Activated effector memory CD4-positive, alpha-beta T cell treated with anti-CD3 and anti-CD28 coated beads, Interleukin-2, amount 50 U/mL, for 16 hours (primary cell): ENCODE data around the gene MAPK9.
A peak's percentile ranks its signal among the peaks of the same experiment; 100 is the strongest.

Experiments used
- DNase-seq: peaks from one replicate; pipeline ENCODE4 v3.0.0-alpha.2; 2020

MAPK9 gene

DNA sequence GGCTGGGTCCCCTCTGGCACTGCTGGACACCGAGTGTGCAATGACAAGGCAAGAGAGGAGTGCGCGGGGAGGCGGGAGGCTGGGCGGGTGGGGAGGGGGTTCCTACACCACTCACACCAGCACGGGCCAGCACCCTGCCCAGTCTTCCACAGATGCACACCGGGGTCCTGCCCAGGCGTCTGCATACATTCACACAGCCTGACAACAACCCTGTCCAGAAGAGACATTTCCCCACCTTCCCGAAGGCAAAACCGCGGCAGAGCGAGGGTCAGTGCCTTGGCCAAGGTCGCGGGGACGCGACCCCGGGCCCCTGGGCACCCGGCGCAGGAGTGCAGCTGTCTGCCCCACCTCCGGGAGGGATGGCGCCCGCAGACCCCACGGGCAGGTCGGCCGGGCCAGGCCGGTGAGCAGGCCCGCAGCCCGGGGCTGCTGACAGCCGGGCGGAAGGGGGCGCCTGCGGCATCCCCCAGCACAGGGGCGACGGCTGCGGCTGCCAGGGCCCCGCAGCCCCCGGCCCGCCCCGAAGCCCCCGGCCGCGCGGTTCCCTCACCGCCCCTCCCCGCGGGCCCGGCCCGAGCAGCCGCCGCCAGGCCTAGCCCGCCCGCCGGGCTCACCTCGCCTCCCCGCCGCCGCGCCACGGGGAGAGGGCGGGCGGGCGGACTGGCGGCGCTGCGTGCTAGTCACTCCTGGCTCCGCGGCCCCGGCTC is 496 bp downstream of the MAPK9 start:
- no peak for DNase-seq

DNA sequence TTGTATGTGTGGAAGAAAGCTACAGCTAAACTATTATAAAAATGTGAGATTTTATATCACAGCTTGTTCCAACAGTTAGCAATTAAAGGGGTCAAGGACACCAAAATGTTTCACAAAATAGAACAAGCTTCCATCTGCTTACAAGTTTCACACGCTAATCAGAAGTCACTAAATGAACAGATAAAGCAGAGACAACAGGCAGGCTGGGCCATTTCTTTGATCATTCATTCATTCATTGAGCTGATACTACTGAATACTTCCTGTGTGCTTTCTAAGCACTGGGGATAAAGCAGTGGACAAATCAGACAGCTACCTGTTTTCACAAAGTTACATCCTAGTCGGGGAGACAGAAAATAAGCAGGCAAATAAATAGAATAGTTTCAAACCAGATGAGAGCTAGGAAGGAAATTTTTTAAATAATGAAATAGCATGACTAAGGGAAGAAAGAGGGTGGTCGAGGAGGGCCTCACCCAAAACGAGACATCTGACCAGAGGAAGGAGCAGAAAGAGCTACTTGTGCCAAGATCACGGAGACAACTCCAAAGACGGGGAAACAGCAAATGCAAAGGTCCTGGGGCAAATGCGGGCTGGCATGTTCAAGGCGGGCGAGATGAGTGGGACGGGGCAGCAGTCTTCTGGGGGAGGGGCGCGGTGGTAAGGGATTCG is 1.2 kb downstream of the MAPK9 start:
- no peak for DNase-seq

DNA sequence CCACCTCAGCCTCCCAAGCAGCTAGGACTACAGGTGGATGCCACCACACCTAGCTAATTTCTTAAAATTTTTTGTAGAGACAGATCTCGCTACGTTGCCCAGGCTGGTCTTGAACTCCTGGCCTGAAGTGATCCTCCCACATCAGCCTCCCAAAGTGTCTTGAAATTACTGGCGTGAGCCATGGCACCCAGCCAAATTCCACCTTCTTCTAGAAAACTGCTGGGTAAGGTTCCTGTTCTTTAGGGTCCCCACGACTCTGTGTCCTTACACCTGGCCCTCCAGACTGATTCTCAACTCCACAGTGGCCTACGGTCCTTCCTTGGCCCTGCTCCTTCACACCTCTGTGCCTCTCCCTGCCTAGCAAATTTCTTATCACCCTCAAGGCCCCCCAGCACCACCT is 1.9 kb downstream of the MAPK9 start:
- no peak for DNase-seq

DNA sequence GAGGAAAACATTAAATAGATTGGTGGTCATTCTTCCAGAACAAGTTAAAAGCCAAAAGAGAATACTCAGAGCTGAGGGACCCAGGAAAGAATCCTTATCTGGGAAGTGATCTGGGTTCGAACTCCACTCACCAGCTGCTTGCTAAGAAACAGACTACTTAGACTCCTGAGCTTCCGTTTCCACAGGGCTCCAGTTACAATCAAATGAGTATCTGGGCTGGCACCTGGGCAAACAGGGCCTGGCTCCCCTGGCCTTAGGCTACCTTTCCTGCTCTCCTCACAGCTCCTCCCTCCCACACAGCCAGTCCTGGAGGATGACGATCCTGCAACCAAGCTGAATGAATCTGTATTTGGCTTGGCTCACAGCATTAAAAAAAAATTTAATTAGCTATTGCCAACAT is 2.5 kb downstream of the MAPK9 start:
- no peak for DNase-seq

DNA sequence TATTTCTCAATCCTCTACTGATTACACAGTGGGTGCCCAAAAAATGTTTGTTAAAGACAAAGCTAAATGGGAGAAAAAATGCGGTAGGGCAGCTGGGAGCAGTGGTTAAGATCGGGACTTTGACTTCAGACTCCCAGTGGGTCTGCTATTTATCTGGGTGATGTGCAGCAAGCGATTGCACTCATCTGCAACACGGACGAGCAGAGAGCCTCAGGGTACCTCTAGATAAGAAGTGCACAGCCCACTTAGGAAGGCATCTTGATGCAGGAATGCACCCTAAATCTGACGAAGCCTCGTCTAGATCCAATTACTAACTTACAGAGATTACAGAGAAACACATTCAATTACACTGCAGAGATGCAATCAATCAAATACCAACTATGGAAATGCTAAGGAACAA is 4.0 kb downstream of the MAPK9 start:
- DNase-seq = no peak

DNA sequence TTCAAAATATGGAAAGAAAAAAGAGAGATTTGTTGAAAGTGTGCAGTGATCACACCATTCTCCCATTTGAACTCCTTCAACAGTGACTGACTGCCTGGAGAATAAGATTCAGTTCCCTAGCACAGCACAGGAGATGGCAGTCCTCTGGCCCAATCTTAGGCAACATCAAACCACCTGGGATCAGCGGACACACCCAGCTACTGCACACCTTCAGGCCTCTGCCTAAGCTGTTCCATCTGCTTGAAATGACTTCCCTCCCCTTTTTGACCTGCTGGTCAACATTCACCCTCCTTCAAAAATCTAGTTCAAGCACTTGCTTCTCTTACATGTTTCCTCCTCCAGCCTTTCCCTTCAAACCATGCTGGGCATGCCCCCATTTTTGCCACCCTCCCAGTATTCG is 4.5 kb downstream of the MAPK9 start:
- no peak for DNase-seq

DNA sequence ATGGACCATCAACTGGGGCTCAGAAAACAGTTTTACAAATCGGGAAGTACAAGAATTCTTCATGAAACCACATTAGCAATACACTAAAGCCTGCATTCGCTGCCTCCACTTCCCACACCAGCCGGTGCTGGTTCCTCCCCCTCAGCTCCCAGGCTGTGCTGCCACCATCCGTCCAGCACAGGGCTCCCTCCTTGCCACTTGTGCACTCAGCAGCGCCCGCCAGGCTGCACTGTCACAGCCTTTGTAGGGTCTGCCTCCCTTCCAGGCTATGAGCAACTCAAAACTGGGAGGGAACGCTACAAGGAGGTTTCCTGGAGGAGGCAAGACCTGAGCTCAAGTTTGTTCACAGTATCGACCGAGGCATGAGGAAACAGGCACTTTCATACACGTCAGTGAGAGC is 7.7 kb downstream of the MAPK9 start:
- no peak for DNase-seq

DNA sequence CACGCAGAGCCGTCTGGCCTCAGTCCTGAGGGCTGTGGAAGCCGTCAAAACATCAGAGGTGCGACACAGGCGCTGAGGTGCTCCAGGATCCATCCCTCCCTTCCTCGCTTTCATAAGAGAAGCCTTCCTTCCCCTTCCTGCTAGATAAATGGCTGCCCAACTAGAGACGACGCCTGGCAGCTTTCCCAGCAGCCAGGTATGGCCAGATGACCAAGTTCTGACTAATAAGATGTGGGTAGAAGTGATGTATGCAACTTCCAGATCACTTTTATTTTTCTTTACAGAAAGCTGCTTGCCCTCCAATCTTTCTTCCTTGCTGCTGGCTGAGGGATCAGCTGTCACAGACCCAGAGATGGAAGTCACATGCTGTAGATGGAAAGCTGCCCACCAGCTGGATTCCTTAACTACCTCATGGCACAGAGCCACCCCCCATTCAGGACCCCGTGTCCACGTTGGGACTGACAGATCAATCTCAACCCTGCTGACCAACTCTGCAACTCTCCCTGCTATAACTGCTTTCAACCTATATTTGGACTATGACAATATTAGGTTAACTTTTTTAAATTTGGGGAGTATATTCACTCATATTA is 8.8 kb downstream of the MAPK9 start:
- no peak for DNase-seq

DNA sequence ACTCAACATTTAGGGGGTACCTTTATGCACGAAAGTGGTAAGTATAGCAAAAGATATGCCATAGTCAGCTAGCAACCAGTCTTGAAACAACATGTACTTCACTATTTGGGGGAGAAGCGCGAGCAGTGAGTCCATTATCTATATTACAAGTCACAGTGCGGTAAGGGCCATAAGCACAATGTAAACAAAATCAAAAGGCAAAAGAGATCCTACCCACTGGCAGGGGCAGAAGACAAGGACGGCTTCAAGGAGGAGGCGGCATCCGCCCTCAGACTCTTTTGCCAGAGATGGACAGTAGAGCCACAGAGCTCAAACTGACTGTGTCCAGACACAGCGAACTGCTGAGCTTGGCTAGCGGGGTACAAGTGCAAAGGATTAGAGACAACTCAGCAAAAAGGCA is 9.6 kb downstream of the MAPK9 start:
- DNase-seq = no peak

DNA sequence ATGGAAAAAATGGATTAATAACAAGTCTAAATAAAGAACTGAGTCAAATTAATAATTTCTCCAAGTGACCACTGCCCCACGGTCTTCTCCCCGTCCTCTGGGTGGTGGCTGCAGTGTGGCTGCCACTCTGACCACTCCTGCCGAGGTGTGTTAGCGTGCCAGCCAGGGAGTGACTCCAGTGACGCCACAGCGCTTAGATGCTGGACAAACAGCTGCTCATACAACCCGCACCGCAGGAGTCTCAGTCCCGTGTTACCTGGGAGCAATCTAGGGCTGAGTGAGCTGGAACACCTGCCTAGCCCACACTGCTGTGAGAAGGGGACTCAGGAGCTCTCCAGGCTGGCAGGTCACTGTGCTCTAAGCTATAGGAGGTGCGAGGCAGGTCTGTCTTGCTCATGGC is 10.2 kb downstream of the MAPK9 start:
- DNase-seq = no peak

DNA sequence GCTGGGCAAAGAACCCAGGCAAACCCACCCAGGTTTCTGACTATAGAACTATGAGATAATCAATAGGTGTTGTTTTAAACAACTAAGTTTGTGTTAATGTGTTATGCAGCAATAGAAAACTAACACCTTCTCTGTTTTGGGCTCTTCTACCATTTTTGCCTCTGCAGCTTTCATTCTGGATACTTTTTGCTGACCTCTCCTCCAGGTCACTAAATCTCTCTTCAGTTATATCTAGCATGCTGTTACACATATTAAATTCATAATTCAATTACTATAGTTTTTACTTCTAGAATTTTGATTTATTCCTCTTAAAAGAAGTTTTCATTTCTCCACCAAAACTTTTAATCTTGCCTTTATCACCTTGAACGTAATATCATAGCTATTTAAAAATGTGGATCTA is 17.2 kb downstream of the MAPK9 start:
- DNase-seq = no peak

DNA sequence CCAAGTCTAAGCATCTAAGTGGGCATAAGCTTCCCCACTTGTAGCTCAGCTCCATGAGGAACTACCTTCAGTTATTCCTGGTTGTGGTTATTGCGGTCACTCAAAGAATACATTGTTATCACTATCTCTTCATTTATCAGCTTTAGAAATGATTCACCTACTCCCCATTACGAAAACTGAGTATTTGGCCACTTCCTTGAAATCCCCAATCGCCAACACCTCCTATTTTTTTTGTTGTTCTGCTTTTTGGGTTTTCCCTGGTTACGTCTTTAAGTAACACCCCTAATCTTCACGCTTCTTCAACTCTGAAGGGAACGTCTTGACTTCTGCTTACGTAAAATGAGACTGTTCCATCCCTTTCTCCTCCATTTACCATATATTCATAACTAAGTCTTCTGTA is 20.7 kb downstream of the MAPK9 start:
- DNase-seq = no peak

DNA sequence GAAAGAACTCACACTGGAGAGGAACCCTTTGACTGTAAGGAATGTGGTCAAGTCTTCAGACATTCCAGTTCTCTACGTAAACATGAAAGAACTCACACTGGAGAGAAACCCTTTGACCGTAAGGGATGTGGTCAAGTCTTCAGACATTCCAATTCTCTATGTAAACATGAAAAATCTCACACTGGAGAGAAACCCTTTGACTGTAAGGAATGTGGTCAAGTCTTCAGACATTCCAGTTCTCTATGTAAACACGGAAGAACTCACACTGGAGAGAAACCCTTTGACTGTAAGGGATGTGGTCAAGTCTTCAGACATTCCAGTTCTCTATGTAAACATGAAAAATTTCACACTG is 32.6 kb downstream of the MAPK9 start:
- no peak for DNase-seq

DNA sequence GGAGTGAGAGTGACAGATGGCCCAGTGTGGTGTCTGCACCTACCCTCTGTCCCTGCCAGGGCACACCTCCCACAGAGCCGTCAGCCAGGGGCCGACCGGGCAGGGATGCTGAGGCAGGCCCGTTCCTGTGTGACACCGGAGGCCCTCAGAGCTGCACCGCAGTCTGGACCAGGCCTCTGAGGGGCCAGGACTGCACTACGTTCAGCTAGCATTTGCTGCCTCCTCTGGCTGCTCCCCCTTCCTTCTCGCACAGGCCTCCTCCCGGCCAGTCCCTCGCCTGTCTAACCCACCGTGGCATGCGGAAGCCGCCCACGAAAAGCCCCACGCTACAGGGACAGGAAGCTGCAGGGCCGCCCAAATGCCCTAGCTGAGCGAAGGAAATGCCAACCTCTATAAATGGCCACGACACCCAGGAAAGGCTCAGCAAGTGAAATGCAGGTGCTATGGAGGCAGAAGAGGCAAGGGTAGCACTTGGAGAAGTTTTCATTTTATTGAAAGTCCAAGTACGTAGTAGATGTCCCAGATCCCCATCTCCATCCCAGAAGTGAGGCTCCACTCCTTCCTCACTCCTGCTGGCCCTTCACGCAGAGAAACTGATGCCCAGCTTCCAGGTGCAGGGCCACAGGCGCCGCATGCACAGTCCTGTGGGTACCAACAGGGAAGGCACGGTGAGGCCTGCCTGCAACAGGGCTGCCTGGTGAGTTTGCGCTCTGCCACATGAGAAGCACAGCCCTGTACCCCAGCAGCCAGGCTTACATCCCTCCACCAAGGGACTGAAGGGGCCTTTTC is 38.7 kb downstream of the MAPK9 start:
- no peak for DNase-seq

DNA sequence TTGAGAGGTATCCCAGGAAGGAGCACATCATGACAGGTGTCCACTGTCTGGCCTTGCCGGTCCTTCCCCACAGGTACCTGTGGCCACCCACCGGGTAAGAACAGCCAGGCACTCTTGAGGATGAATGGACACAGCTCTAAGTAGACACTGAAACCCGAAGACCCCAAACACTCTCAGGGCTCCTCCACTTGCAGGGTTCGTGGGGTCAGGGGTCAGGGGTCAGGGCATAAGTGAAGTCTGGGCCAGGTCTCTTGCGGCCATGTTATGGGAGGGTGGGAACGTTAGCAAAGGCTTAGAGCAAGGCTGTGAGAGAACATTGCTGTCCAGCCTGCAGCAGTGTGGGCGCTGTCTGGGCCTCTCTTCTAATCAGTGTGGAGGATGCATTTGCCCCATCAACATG is 40.0 kb downstream of the MAPK9 start:
- DNase-seq = no peak

DNA sequence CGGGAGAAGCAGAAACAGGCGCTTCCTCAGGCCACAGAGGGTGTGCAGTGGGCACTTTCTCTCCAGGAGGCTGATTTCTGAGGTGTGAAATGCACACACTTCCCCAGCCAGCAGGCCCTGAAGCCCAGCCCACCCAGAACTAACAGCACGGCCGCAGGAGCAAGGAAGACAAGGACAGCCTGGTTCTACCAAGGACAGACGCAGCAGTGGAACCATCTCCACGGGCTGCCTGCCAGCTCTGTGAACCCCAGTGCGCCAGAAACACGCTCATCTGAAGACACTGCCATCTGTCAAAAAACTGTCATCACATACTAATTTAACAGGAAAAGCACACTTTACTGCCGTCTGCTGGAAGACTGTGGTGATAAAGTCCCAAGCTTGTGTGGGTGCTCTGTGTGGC is 40.7 kb downstream of the MAPK9 start:
- no peak for DNase-seq

DNA sequence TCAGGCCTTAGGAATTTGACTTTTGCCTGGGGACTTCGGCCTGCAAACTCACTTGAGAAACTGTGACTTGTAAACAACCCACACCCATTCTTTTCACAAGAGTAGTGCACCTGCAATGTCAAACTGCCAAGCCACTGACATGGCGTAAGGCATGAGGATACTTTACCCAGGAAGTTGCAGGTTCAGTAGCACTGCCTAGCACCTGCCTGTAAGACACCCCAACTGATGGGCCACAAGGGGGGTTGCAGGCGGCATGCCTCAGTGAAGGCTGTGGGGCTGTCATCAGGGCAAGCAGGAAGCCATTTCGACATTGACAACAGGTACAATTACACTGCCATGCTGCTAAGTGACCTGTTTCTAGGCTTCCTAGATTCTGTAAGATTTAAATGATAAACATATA is 41.6 kb downstream of the MAPK9 start:
- no peak for DNase-seq

DNA sequence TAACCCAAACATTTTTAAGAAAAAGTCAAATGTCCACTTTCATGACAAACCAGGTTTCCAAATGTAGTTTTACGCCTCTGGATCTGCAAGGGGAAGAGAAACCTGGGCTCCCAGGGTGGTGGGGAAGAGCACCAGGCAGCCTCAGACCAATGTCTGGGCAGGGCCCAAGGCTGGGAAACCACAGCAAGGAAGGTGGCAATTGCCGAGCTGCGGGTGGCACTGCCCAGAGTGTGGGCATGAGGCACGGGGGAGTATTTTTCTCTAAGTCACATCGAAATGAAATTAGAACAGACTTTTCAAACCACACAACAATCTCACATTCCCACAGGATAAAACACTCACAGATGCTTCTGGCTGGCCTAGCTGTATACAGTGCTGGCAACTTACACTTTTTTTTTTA is 50.3 kb downstream of the MAPK9 start:
- no peak for DNase-seq

DNA sequence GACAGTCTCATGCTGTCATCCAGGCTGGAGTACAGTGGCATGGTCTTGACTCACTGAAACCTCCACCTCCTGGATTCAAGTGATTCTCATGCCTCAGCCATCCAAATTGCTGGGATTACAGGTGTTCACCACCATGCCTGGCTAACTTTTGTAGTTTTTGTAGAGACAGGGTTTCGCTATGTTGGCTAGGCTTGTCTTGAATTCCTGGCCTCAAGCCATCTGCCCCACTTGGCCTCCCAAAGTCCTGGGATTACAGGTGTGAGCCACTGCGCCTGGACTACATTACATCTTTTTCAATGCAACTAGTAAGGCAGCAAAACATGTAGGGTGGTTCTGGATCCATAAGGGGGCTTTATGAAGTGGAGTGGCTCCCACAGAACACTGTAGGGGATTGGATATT is 53.3 kb downstream of the MAPK9 start:
- DNase-seq = no peak

DNA sequence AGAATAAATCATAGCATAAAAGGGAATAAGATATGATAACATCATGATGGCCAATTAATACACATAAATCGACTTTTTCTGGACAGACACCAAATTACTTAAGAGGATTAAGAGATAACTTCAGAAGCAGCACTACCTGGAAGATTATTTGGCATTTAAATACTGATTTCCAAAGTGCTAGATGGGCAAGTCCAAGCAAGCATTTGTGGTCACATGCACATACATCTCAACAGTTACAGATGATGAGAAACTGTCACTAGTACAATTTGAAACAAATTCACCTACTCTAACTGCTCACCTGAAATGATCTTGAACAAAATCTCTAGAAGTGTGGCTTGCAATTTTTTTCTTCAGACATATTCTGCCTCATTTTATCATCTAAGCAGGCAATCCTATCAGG is 56.0 kb downstream of the MAPK9 start:
- DNase-seq = no peak

DNA sequence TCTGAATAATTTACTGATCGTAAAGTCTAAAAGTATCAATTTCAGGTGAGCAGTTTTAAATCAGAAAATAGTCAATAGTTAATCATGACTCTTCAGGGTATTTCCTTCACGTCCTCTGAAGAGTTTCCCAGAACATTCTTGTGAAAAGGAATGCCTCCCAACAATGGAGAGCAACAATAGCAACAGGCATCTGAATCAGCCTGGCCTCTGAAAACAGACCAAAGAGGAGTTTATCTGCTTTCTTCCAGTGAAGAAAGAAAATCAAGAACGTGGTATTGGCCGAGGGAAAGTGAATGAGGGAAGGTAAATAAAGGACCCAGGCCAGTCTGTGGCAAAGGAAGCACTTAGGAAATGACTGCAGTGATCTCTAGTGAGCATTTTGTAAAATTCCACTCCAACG is 56.8 kb downstream of the MAPK9 start:
- DNase-seq = no peak

DNA sequence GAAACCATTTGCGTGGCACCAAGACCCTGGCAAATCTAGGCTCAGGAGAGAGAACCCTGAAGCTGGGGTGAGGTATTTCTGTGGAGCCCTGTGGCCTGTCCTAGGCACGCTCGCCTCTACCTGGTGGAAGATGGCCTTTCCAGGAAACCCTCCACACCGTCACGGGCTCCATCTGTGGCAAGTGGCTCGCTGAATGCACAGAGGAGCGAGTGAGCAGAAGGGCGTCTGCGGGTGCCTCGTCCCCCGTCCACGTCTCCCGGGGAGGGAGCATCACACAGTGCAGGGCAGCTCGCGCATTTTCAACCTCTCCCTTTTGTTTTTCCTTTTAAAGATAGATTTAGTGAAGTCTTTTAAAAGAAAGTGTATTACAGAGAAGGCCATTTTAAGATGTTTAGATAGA is 57.6 kb downstream of the MAPK9 start:
- no peak for DNase-seq

DNA sequence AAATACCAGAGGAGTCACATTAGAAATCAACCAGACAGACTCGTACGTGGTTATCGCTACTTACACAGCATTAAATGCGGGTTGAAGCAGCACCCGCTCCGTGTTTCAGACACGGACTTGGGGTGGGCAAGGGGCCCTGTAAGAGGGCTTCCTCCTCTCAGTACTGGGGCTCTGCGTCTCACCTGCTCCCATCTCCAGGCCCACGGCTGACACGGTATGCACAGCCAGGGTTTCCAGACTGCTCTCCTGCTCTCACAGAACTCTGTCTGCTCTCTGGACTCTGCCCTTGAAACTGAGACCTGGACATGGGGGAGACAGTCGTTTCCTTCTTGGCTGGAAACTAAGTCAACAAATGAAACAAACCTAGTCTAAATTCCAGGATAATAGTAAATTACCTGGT is 58.2 kb downstream of the MAPK9 start:
- DNase-seq = peak; percentile 50

DNA sequence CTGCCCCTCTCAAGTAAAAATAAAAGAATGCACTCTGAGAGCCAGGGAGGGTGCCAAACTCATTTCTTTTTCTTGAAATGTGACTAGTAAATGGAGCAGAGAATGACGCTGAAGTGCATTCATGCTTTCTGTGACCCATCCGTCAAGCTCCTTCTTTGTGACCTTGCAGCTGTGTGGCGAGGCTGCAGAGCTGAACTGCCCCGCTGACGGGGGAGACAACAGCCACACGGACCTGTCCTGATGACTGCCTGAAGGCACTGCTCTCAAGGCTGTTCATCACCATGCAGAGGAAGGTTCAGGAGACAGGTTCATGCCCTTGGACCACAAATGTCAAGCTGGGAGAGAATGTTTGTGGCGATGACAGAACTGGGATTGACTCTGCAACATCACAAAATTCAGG is 61.9 kb downstream of the MAPK9 start:
- DNase-seq = peak; percentile 44
